GF-D8 (cell line): Measurements from ENCODE around the gene RASSF5.
A peak's percentile ranks its signal among the peaks of the same experiment; 100 is the strongest.

Source experiments
- DNase-seq: peaks from one replicate; lab custom pipeline; 2025; lab: John Stamatoyannopoulos, UW

The RASSF5 gene, protein sequence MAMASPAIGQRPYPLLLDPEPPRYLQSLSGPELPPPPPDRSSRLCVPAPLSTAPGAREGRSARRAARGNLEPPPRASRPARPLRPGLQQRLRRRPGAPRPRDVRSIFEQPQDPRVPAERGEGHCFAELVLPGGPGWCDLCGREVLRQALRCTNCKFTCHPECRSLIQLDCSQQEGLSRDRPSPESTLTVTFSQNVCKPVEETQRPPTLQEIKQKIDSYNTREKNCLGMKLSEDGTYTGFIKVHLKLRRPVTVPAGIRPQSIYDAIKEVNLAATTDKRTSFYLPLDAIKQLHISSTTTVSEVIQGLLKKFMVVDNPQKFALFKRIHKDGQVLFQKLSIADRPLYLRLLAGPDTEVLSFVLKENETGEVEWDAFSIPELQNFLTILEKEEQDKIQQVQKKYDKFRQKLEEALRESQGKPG

DNA sequence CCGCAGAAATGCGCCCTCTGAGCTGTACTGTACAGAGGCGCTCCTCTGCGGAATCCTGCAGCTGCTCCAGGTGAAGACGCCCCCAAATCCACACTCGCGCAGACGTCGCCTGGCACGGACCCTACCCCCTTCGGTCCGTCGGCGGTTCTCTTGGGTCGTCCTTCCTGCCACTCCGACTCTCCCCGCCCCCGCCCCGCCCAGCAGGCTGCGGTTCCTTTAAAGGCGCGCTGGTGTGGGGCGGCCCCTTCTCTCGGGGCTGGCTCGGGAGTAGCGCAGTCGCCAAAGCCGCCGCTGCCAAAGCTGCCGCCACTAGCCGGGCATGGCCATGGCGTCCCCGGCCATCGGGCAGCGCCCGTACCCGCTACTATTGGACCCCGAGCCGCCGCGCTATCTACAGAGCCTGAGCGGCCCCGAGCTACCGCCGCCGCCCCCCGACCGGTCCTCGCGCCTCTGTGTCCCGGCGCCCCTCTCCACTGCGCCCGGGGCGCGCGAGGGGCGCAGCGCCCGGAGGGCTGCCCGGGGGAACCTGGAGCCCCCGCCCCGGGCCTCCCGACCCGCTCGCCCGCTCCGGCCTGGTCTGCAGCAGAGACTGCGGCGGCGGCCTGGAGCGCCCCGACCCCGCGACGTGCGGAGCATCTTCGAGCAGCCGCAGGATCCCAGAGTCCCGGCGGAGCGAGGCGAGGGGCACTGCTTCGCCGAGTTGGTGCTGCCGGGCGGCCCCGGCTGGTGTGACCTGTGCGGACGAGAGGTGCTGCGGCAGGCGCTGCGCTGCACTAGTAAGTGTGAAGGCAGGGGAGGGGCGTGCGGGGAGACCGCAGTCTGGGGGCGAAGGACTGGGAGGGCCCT is at the start of gene RASSF5:
Gene RASSF5, plus strand, starts transcription at position 248 of the 846 bp plus-strand sequence. Its CDS starts 72 bp downstream, at position 320.
- no peak for DNase-seq

DNA sequence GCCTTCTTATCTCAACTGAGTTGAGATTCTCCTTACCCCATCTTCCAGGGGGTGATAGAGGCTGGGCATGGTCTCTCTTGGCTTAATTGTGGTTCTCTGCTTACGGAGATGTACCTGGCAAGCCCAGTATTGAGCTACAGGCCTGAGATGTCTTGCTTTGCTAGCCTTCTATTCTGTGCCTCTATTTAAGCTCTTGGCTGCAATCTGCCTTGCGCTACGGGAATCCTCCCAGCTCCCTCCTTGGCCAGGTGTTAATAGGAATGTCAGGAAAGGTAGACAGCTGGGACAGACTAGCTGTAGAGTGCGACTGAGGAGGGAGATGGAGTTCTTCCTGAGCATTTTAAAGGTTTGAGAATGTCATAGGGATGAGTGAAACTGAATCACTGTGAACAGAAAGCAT is 47.6 kb upstream of the RASSF5 start:
- DNase-seq = no peak

DNA sequence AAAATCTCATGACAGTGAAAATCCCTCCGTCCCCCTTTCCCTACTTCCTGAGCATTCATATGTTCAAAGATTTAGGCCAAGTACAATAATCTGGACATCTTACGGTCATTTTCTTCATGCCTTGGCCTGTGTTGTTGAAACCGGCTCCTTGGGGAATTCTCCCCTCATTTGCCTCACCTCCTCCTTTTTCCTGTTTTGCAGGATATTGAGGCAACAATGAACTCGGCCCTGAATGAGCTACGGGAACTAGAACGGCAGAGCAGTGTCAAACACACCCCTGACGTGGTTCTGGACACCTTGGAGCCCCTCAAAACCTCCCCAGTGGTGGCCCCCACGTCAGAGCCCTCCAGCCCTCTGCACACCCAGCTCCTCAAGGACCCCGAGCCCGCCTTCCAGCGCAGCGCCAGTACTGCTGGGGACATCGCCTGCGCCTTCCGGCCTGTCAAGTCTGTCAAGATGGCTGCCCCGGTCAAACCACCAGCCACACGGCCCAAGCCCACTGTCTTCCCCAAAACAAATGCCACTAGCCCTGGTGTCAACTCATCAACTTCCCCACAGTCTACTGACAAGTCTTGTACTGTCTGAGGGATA is 46.4 kb upstream of the RASSF5 start:
- DNase-seq = no peak

DNA sequence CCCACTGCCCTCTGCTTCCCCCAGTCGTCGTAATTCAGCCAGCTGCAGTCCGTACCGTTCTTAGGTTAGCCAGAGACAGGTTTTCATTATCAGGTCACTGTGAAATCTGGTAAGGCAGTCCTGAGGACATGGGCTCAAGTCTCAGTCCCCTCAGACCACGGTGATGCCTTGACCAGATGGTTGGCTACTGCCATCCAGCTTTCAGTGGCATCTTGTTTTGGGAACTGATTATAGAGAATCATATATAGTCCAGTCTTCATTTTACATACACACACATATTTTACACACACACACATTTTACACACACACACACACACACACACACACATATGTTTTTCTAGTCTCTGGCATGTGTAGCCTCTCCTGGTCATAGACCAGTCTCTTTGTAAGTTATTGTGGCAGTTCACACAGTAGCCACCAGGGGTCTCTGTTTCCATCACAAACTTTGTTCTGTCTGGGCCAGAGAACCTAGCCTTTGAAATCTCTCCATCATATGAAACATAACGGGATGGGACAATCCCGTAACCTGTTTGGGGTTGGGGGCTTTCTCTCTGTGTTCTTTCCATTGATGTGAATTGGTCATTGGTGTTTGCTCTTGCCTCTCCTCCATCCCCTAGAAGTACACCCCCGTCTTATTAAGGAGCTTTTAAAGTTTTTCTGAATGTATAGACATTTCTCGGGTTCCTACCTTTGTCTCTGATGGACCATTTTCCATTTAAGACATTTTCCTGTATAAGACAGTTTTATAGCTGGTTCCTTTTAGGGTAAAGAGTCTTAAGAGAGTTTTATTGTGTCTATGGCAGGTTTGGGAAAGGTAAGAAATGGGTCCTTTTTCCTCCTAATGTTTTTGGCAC is 45.5 kb upstream of the RASSF5 start:
- no peak for DNase-seq

DNA sequence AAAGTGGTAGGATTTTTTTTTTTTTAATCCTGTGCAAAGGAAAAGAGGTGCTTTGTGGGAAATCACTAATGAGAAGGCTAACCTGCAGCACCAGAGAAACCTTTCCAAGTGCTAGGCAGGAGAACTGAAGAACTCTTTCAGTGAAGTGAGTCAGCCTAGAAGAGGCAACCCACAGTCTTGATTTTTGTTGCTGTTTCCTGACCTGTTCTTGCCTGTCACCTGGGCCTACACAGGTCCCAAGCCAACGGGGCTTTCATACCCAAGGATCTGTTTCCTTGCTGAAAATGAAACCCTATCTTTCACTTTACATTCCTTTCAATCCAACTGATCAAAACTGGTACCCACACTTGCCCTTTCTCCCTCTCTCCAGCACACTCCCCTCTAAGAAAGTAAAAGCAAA is 44.2 kb upstream of the RASSF5 start:
- DNase-seq = no peak

DNA sequence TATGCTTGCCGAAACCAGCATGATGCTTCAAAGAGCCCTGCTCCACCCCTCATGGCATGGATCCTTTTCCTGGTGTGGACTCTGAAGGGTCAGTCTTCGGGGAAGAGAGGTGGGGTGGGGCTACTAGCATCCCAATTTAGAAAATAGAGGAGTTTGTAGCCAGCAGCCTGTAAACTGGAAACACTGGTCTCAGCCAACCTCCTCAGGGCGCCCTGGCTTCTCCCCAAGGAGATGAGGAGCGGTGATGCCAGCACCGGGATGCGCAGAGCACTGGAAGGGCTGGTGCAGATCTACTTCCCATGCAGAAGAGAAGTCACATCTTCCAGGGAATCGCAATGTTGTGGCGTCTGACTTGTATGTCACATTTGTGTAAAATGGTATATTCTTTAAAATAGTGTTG is 43.4 kb upstream of the RASSF5 start:
- DNase-seq = no peak

DNA sequence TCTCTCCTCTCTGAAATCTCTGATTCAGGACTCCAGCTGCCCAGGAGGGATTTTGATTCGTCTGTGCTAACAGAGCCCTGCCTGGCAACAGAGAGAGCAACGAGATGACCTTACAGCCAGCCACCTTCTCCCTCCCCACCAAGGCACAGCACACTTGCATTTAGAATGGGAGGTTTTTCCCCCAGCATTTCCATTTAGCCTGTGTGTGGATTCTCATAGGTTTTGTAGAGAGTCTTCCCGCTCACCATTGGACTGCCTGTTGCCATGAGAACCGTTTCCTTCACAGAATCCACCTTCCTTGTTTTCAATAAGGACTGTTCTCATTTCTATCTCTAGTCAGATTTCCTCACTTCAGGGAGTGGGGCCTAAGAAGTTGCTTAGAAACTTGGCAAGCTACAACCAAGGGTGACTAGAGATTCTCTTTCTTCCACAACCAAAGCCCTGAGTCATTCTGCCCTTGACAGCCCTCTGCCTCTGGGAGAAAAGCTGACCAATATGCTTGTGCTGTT is 42.8 kb upstream of the RASSF5 start:
- DNase-seq = peak; percentile 43

DNA sequence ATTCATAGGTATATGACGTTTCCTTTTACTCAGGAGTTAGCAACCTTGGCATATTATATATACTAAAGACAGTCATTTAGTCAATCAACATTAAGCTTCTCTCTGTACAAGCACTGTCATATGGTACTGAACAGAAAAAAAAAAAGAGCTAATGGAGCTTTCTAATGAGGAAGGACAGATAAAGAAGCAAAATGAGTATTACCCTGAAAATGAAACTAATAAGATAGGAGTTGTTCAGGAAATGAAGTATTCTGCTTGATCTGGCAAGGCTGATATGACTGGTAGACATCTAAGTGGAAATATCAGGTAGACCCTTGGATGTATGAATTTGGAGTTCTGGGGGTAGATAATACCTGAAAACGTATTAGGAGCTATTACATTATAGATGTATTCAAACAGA is 41.4 kb upstream of the RASSF5 start:
- DNase-seq = no peak

DNA sequence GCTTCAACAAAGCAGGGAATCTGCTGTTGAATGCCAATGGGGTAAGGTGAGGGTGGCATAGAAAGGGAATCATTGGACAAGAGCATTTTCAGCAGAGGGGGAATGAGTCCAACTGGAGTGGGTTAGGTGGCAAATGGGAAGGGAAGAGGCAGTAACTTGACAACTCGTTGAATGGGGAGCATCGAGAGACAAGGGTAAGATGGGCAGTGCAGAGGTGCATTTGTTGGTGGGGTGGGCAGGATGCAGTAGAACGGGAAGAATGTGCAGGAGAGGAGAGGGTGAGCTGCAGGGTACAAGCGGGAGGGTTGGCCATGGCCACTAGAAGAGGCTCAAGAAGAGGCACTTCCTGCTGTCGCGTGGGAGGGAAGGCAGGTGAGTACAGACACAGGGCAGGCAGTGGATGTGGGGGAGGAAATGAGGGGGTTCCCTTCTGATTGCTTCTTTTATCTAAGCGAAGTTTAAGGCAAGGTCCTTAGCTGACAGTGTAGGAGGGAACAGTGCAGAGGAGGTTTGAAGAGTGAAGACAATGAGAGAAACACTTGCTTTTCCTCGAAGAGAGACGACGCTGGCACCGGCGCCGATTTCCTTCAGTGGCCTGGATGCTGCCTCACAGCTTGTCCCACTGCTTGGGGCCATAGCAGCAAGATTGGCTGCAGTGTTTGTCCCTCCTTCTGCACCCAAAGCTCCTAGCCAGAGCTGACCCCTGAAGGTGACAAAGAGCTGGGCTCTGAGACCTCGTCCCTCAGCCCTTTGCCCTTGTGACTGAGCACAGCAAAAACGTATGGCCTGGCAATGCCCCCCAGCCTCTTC is 40.3 kb upstream of the RASSF5 start:
- DNase-seq = no peak

DNA sequence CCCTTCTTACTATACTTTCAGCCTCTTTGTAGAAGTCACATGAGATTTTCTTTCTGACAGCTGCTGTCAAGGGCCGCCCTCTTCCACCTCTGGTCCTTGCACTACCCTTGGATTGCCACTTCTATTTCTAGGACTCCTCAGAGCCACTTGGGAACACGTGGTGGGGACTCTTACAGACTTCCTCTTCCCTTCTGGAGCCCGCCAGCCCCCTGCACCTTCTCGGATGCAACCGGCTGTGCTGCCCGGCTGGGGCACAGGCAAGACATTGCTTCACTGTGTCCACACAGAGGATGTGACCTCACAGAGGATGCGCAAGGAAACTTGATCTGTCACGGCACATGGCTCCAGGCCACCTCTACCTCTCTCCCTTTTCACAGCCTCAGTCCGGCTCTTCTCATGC is 39.4 kb upstream of the RASSF5 start:
- DNase-seq = peak; percentile 92

DNA sequence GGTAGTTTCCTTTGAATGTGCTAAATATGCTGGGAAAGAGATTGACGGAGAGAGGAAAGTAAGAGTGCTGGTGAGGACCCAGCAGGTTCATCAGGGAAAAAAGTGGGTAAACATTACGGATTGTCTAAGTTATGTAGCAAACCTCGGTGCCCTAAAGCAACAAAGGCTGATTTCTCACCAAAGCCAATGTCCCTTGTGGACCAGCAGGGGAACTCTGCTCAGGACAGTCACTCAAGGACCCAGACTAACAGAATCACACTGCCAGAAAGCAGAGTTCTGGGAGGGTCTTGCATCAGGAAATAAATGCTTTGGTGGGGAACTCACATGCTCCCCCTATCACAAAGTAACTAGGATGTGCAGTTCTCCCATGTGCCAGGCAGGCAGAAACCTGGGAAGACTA is 38.8 kb upstream of the RASSF5 start:
- no peak for DNase-seq

DNA sequence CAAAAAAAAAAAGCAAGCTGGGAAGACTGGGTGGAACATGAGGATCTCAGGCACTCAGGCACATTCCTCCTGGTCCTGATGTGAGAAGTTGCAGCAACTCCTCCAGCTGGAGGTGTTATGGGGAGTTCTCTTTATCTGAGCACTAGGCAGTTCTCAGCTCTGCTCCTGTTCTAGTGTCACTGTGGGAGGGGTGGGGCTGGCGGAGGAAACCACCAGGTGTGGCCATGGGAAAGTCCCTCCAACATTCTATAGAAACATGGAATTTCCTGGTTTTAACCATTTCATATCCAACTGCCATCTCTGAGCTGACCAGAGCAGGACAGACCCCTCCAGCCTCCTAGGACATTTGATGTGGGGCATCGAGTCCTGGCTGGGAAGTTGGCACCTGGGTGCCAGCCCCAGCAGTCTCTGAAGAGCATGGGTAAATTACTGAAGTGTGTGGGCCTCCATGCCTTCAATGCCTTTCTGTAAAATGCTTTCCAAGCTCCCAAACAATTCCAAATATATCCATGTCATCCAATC is 37.9 kb upstream of the RASSF5 start:
- DNase-seq = no peak

DNA sequence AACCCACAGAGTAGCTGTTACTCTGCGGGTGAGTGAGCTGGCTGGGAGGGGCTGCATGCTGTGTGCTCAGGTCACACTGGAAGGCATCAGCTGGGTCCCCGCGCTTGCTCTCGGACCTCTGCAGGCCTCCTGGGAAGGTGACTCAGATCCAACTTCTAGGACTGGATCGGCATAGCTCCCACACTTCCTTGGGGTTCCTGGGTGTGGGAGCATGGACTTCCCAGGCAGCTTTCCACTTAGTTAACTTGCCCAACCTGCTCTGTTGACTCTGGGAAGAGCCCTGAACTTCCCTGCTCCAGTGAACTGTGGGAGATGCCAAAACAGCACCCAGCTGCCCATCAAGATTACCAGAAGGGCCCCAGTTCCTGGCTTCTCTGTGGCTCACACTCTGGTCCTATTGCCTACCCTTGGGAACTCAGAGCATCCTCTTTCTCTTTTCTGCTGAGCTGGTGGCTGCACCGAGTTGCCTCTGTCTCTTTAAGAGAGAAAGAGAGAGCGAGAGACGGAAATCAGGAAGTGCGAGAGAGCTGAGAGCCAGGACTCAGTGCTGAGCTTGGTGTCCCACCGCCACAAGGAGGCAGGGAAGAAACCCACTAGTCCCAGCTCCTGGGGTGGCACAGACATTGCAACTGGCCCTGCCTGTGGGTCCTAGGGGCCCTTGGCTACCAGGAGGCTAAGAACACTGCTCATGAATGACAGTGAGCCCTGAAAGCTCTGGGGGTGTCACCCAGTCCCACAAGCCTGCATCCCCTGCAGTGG is 37.2 kb upstream of the RASSF5 start, which contains the start of gene IKBKE:
Gene IKBKE, plus strand, starts transcription at position 544 of the 759 bp plus-strand sequence. CDS start 2,752 bp downstream, outside the sequence.
- DNase-seq = peak; percentile 85

DNA sequence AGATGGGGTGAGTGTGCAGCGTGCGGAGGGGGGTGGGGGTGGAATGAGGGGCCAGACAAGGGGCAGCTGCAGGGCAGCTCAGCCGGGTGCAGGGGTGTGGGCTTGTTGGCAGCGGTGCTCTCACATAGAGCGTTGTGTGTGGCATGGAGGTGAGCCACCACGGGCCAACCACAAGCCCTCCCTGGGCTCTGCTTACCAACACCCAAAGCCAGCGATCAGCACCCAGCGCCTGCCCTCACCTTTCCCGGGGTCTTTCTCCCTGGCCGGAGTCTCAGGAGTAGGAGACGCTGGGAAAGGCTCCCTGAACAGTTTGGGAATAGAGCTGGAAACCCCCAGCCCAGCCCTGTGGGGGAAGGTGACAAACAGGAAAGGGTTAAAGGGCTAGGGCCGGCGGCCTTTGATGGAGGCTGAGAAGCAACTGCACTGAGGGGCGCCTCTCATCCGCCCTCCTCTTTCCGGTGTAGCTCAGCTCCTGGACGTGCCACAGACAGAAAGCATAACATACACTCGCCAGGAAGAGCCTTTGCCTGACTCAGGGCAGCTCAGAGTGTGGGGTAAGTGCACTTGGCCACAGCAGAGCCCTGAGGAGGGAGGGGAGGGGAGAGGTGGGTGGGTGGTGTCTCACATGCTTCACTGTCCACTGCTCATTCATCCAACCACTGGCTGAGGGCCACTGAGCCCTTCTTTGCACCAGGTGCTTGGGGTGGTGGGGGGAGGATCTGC is 36.5 kb upstream of the RASSF5 start:
- DNase-seq = peak; percentile 39

DNA sequence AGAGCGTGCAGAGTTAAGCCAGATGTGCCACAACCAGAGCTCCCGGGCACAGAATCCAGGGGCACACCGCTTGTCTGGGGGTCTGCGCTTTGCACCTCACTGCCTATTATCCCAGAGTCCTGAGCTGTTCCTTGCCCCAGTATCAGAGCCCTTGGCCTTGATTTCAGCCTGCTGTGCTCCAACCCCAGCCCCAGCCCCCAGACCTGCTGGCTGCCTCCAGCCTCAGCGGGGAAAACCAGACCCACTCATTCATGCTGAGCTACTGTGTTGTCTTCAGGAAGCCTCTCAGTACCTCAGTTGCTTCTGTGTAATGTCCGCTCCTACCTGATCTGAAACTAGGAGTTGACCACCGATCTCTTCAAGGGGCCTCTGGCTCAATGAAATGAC is 35.9 kb upstream of the RASSF5 start:
- no peak for DNase-seq

DNA sequence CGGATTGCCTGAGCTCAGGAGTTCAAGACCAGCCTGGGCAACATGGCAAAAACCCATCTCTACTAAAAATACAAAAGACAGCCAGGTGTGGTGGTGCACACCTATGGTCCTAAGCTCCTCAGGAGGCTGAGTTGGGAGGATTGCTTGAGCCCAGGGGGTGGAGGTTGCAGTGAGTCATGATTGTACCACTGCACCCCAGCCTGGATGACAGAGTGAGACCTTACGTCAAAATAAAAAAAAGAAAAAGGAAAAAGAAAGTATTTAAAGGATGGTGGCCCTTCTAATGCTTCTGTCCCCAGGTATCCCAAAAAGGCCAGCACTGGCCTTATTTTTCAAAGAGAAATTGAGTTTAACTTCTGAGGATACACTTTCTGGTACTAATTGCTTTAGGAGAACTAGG is 35.3 kb upstream of the RASSF5 start:
- no peak for DNase-seq

DNA sequence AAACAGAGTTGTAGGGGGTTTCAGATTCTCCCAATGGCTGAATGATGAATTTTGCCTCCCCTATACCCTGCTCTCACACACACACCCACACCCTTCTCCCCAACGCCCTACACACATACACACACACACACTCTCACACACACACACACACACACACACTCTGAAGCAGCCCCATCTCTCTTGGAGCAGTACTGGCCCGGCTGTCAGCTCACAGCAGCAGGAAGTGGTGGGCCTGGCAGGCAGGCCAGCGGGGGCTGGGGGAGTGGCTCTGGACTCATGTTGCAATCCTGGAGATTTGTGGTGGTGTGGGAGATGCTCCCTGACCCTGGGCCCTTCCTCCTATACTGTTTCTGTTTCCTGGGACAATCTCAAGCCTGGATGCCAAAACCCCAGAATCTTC is 34.9 kb upstream of the RASSF5 start:
- peak; percentile 81 for DNase-seq

DNA sequence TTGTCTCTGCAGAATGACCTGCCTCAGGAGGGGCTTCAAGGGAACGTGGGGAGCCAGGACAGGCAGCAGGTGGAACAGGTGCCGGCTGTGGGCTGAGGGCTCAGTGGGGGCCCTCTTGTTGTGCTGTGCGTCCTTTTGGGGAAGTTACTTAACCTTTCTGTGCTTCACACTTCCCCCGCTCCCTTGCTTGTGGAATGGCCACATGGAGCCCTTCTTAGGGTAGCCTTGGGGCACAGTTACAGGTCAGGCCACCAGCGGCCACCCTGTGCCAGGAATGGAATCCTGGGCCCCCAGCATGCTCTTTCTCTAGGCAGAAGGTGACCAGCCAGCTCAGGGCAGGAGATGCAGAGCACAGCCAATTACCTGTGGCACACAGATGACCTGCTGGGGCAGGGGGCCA is 34.4 kb upstream of the RASSF5 start:
- peak; percentile 55 for DNase-seq

DNA sequence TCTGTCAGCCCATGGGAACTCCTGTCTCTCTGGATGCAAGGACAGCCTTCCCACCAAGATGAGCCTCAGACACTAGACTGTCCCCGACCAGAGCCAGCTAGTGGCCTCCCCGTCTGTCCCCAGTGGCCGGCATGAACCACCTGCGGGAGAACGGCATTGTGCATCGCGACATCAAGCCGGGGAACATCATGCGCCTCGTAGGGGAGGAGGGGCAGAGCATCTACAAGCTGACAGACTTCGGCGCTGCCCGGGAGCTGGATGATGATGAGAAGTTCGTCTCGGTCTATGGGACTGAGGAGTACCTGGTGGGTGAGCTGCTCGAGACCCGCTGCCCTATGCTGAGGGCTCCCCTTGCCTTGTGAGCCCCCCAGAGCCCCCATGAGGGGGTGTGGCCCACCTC is 31.3 kb upstream of the RASSF5 start:
- DNase-seq = no peak
